H9 (cell line): Measurements from ENCODE around the gene CCDC92. TPM values are rescaled to one million over a fixed set of nuclear protein-coding genes. Genes with fewer than 3 reads are reported as not detected.

Experiments used
- DNase-seq: peaks from one replicate; pipeline ENCODE4 v3.0.0-alpha.2; 2017
- H2AFZ ChIP-seq: one replicate; pipeline ENCODE4 v1.6.1; 2013; ENCODE audit warnings: mild to moderate bottlenecking, low read length, control low read depth, moderate library complexity
- H2AK5ac ChIP-seq: 2 replicates; pipeline ENCODE4 v1.6.1; 2013; ENCODE audit warnings: low read length, control low read depth, mixed read lengths; ENCODE audit not compliant: insufficient read length
- H2BK120ac ChIP-seq: one replicate; pipeline ENCODE4 v1.6.1; 2013; ENCODE audit warnings: low read depth, mild to moderate bottlenecking, low read length, control low read depth, inconsistent platforms; ENCODE audit not compliant: poor library complexity, severe bottlenecking
- H2BK12ac ChIP-seq: 2 replicates; pipeline ENCODE4 v1.6.1; 2013; ENCODE audit warnings: low read length, control low read depth, mixed read lengths, low read depth; ENCODE audit not compliant: insufficient read length
- H2BK15ac ChIP-seq: 2 replicates; pipeline ENCODE4 v1.6.1; 2013; ENCODE audit warnings: low read depth, low read length, control low read depth
- H2BK20ac ChIP-seq: one replicate; pipeline ENCODE4 v1.6.1; 2013; ENCODE audit warnings: low read depth, mild to moderate bottlenecking, low read length, control low read depth, inconsistent platforms; ENCODE audit not compliant: poor library complexity, severe bottlenecking
- H2BK5ac ChIP-seq: 2 replicates; pipeline ENCODE4 v1.6.1; 2013; ENCODE audit warnings: low read length, control low read depth, mixed read lengths; ENCODE audit not compliant: insufficient read length
- H3K14ac ChIP-seq: 2 replicates; pipeline ENCODE4 v1.6.1; 2013; ENCODE audit warnings: low read length, control low read depth; ENCODE audit not compliant: insufficient read depth
- H3K18ac ChIP-seq: 2 replicates; pipeline ENCODE4 v1.6.1; 2013; ENCODE audit warnings: low read depth, mild to moderate bottlenecking, mixed read lengths, low read length, control low read depth; ENCODE audit not compliant: insufficient read length
- H3K23ac ChIP-seq: 2 replicates; pipeline ENCODE4 v1.6.1; 2013; ENCODE audit warnings: low read length, control low read depth, mixed read lengths, low read depth; ENCODE audit not compliant: insufficient read length
- H3K23me2 ChIP-seq: 2 replicates; pipeline ENCODE4 v1.6.1; 2013; ENCODE audit warnings: low read depth, mild to moderate bottlenecking, mixed read lengths, low read length, control low read depth; ENCODE audit not compliant: insufficient read length, poor library complexity, severe bottlenecking
- H3K27ac ChIP-seq: 2 replicates; pipeline ENCODE4 v1.5.1; 2013; ENCODE audit warnings: low read length, control low read depth, mixed read lengths, low read depth; ENCODE audit not compliant: insufficient read length
- H3K27me3 ChIP-seq: 2 replicates; pipeline ENCODE4 v1.6.1; 2013; ENCODE audit warnings: low read length, control low read depth, inconsistent platforms; ENCODE audit not compliant: insufficient read depth
- H3K4ac ChIP-seq: 2 replicates; pipeline ENCODE4 v1.6.1; 2013; ENCODE audit warnings: low read depth, mild to moderate bottlenecking, control low read depth, inconsistent platforms, low read length, moderate library complexity
- H3K4me1 ChIP-seq: 2 replicates; pipeline ENCODE4 v1.6.1; 2013; ENCODE audit warnings: low read length, control low read depth, inconsistent platforms; ENCODE audit not compliant: insufficient read depth
- H3K4me2 ChIP-seq: 2 replicates; pipeline ENCODE4 v1.6.1; 2013; ENCODE audit warnings: low read length, control low read depth, mixed read lengths; ENCODE audit not compliant: insufficient read length, insufficient read depth
- H3K56ac ChIP-seq: 2 replicates; pipeline ENCODE4 v1.6.1; 2013; ENCODE audit warnings: low read depth, mild to moderate bottlenecking, mixed read lengths, low read length, control low read depth; ENCODE audit not compliant: insufficient read length
- H3K79me1 ChIP-seq: 2 replicates; pipeline ENCODE4 v1.6.1; 2013; ENCODE audit warnings: low read depth, mild to moderate bottlenecking, moderate library complexity, low read length, control low read depth, inconsistent platforms; ENCODE audit not compliant: insufficient read depth, poor library complexity, severe bottlenecking
- H3K79me2 ChIP-seq: 2 replicates; pipeline ENCODE4 v1.6.1; 2013; ENCODE audit warnings: low read length, control low read depth, inconsistent platforms; ENCODE audit not compliant: insufficient read depth
- H3K9ac ChIP-seq: 2 replicates; pipeline ENCODE4 v1.6.1; 2013; ENCODE audit warnings: low read length, control low read depth, mixed read lengths; ENCODE audit not compliant: insufficient read length; ENCODE audit errors: extremely low read depth
- H3K9me3 ChIP-seq: one replicate; pipeline ENCODE4 v1.6.1; 2013; ENCODE audit warnings: low read depth, low read length, inconsistent platforms; ENCODE audit not compliant: control insufficient read depth
- H3T11ph ChIP-seq: one replicate; pipeline ENCODE4 v1.6.1; 2013; ENCODE audit warnings: mild to moderate bottlenecking, low read length, control low read depth, inconsistent platforms
- H4K20me1 ChIP-seq: one replicate; pipeline ENCODE4 v1.6.1; 2013; ENCODE audit not compliant: control insufficient read depth, insufficient read length, insufficient read depth
- H4K5ac ChIP-seq: 2 replicates; pipeline ENCODE4 v1.6.1; 2013; ENCODE audit warnings: low read depth, mild to moderate bottlenecking, mixed read lengths, low read length, control low read depth; ENCODE audit not compliant: insufficient read length
- H4K8ac ChIP-seq: replicated peaks from 2 replicates; pipeline ENCODE4 v1.6.1; 2013; ENCODE audit warnings: low read length, control low read depth, mixed read lengths, low read depth; ENCODE audit not compliant: insufficient read length
- H4K91ac ChIP-seq: 2 replicates; pipeline ENCODE4 v1.6.1; 2013; ENCODE audit warnings: low read depth, mild to moderate bottlenecking, moderate library complexity, mixed read lengths, low read length, control low read depth; ENCODE audit not compliant: insufficient read length
- H3K27ac Mint-ChIP-seq, 3 experiments: 2 replicates in 2 of 3; 3 replicates in 1 of 3; pipeline ENCODE4 v1.8.0; 2020 to 2021; ENCODE audit warnings: mixed read lengths in 3 of 3, mild to moderate bottlenecking in 1 of 3, moderate library complexity in 1 of 3
- H3K27me3 Mint-ChIP-seq: 2 replicates; pipeline ENCODE4 v1.8.0; 2021; ENCODE audit warnings: low read depth, mild to moderate bottlenecking, moderate library complexity, mixed read lengths
- H3K36me3 Mint-ChIP-seq, 3 experiments: 2 replicates in 2 of 3; 3 replicates in 1 of 3; pipeline ENCODE4 v1.8.0; 2020 to 2021; ENCODE audit warnings: low read depth in 3 of 3, mixed read lengths in 3 of 3; ENCODE audit not compliant: insufficient read depth in 1 of 3
- H3K4me1 Mint-ChIP-seq, 2 experiments: 2 replicates each; pipeline ENCODE4 v1.8.0; 2020; ENCODE audit warnings: mixed read lengths in 2 of 2
- H3K4me3 Mint-ChIP-seq, 2 experiments: 2 replicates in 1 of 2; 3 replicates in 1 of 2; pipeline ENCODE4 v1.8.0; 2020 to 2021; ENCODE audit warnings: mild to moderate bottlenecking in 2 of 2, mixed read lengths in 2 of 2, moderate library complexity in 1 of 2
- H3K9me3 Mint-ChIP-seq, 2 experiments: 2 replicates in 1 of 2; 3 replicates in 1 of 2; pipeline ENCODE4 v1.8.0; 2020; ENCODE audit warnings: mild to moderate bottlenecking in 2 of 2, mixed read lengths in 2 of 2, moderate library complexity in 1 of 2
- WGBS: extraction: QIAGEN DNeasy Blood & Tissue Kit; methylation state at CpG from one replicate; pipeline ENCODE4 v1.1.7; 2013; ENCODE audit warnings: missing lambda C conversion rate, low lambda C conversion rate, mixed read lengths; ENCODE audit not compliant: insufficient read length; ENCODE audit errors: extremely low coverage; 5-methylcytosine and 5-hydroxymethylcytosine counted together
- total RNA-seq: library from RNA; stranded (reverse); gene quantifications from 2 replicates; pipeline ENCODE4 v1.2.1, GENCODE V29; 2021
- TF ChIP-seq, protein P1 (sequence below): fragments of 200-600 bp; sonication (generic); conservative IDR thresholded peaks from 3 replicates; pipeline ENCODE4 v1.8.0; 2021; ENCODE audit warnings: antibody characterized with exemption, mild to moderate bottlenecking

Gene CCDC92
- total RNA-seq, 1 experiment from 2014 or later = 1.3 TPM

DNA sequence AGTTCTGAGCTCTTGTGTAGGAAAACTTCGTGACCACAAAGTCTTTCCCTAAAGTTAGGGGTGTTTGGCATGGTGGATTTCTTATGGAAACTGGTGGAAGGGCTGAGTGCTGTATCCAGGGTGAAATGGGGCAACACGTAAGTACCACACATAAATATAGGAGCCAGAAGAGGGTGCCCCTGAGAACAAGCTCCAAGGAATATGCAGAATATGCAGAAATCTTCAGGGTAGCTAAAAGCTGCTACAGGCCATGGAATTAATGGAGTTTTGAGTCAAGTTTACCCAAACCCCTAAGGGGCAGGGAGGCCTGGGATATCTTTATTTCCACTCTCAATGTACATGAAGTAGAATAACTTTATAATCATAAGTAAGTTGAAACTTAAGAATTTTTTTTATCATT is 44.4 kb upstream of the CCDC92 start:
- Histone ChIP-seq H3K14ac (no peak overlapping the region), H3K4me2 (no peak overlapping the region), H3K27ac (no peak overlapping the region), H3K56ac (no peak overlapping the region), H2BK120ac (no peak overlapping the region), H3T11ph (no peak overlapping the region), H3K27me3 (no peaks in the 10 kb centered on the region), H4K8ac (no peak overlapping the region), H2AK5ac (no peak overlapping the region), H3K9me3 (no peaks in the 10 kb centered on the region), H3K79me2 (no peaks in the 10 kb centered on the region), H4K20me1 (no peaks in the 10 kb centered on the region), H2BK15ac (no peak overlapping the region), H2BK20ac (no peak overlapping the region), H3K23ac (no peak overlapping the region), H4K5ac (no peak overlapping the region), H3K4ac (no peak overlapping the region), H2BK5ac (no peak overlapping the region), H3K23me2 (no peaks in the 10 kb centered on the region), H3K4me1 (no peaks in the 10 kb centered on the region), H2BK12ac (no peak overlapping the region), H4K91ac (no peak overlapping the region), H3K18ac (no peak overlapping the region), H3K9ac (no peak overlapping the region), H3K79me1 (no peaks in the 10 kb centered on the region), H2AFZ (no peak overlapping the region)
- peak; percentile 15 for DNase-seq
- WGBS = no CpG with 5 or more reads among the region's 2 CpGs
- TF ChIP-seq, protein P1, sequence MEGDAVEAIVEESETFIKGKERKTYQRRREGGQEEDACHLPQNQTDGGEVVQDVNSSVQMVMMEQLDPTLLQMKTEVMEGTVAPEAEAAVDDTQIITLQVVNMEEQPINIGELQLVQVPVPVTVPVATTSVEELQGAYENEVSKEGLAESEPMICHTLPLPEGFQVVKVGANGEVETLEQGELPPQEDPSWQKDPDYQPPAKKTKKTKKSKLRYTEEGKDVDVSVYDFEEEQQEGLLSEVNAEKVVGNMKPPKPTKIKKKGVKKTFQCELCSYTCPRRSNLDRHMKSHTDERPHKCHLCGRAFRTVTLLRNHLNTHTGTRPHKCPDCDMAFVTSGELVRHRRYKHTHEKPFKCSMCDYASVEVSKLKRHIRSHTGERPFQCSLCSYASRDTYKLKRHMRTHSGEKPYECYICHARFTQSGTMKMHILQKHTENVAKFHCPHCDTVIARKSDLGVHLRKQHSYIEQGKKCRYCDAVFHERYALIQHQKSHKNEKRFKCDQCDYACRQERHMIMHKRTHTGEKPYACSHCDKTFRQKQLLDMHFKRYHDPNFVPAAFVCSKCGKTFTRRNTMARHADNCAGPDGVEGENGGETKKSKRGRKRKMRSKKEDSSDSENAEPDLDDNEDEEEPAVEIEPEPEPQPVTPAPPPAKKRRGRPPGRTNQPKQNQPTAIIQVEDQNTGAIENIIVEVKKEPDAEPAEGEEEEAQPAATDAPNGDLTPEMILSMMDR = no peak
- Mint-ChIP-seq H3K27ac (no peak overlapping the region), H3K27me3 (peaks cover 2% of the 10 kb centered on the region; the same call in 1 of the 2 replicates), H3K4me1 (peaks cover 0 to 4% of the 10 kb centered on the region in 2 experiments; a peak in 1 of 4 replicates), H3K9me3 (no peaks in the 10 kb centered on the region; a peak in 1 of 5 replicates), H3K36me3 (peaks cover 10 to 13% (median 11%) of the 10 kb centered on the region in 3 experiments), H3K4me3 (no peak overlapping the region)
